Liver (tissue), 9 donors: ENCODE data around the gene TUBB6. TPM values are rescaled to one million over a fixed set of nuclear protein-coding genes. Genes with fewer than 3 reads are reported as not detected.

Experiments used
- DNase-seq: peaks from one replicate; pipeline ENCODE4 v3.0.0-alpha.2; 2017; ENCODE audit warnings: low spot score
- H3K27ac ChIP-seq, 2 donors: one replicate each; pipeline ENCODE4 v1.7.0; 2013; ENCODE audit warnings: inconsistent platforms in 2 of 2, low read length in 2 of 2, control low read depth in 1 of 2, low read depth in 1 of 2, mild to moderate bottlenecking in 1 of 2
- H3K27me3 ChIP-seq, 4 donors: one replicate each; pipeline versions ENCODE4 v1.6.1 to v1.7.0; 2013; ENCODE audit warnings: low read length in 3 of 4, inconsistent platforms in 1 of 4, mild to moderate bottlenecking in 1 of 4, moderate library complexity in 1 of 4; ENCODE audit not compliant: control insufficient read depth in 4 of 4, insufficient read depth in 4 of 4
- H3K36me3 ChIP-seq, 4 donors: one replicate each; pipeline versions ENCODE4 v1.6.1 to v1.7.0; 2013; ENCODE audit warnings: low read length in 3 of 4, mild to moderate bottlenecking in 3 of 4, low read depth in 1 of 4, moderate library complexity in 1 of 4; ENCODE audit not compliant: control insufficient read depth in 4 of 4, insufficient read depth in 3 of 4
- H3K4me1 ChIP-seq, 4 donors: one replicate each; pipeline versions ENCODE4 v1.6.1 to v1.7.0; 2013; ENCODE audit warnings: low read length in 3 of 4, mild to moderate bottlenecking in 3 of 4, moderate library complexity in 1 of 4; ENCODE audit not compliant: control insufficient read depth in 4 of 4, insufficient read depth in 4 of 4
- H3K4me3 ChIP-seq, 3 donors: one replicate each; pipeline versions ENCODE4 v1.6.1 to v1.7.0; 2013; ENCODE audit warnings: low read length in 3 of 3, control low read depth in 1 of 3, low read depth in 1 of 3, mild to moderate bottlenecking in 1 of 3
- H3K9ac ChIP-seq, 2 donors: one replicate each; pipeline ENCODE4 v1.7.0; 2013; ENCODE audit warnings: low read length in 2 of 2, mild to moderate bottlenecking in 2 of 2, moderate library complexity in 2 of 2, control low read depth in 1 of 2, low read depth in 1 of 2
- H3K9me3 ChIP-seq, 4 donors: one replicate each; pipeline versions ENCODE4 v1.6.1 to v1.7.0; 2013; ENCODE audit warnings: low read length in 3 of 4; ENCODE audit not compliant: control insufficient read depth in 4 of 4
- EGR1 ChIP-seq, 2 donors: IDR thresholded peaks; 2 replicates each; pipeline ENCODE4 v1.6.1; 2016 to 2018; ENCODE audit warnings: antibody characterized with exemption in 2 of 2, low read depth in 2 of 2
- FOXA2 ChIP-seq: IDR thresholded peaks from 2 replicates; pipeline ENCODE4 v1.6.1; 2016; ENCODE audit warnings: antibody characterized with exemption
- HNF4A ChIP-seq, 2 donors: conservative IDR thresholded peaks; 2 replicates each; pipeline ENCODE4 v1.6.1; 2016; ENCODE audit warnings: antibody characterized with exemption in 2 of 2, mild to moderate bottlenecking in 2 of 2
- HNF4G ChIP-seq: IDR thresholded peaks from 2 replicates; pipeline ENCODE4 v1.6.1; 2016; ENCODE audit warnings: antibody characterized with exemption
- JUND ChIP-seq, 2 donors: IDR thresholded peaks; 2 replicates each; pipeline ENCODE4 v1.6.1; 2016; ENCODE audit warnings: antibody characterized with exemption in 2 of 2
- NR2F2 ChIP-seq: IDR thresholded peaks from 2 replicates; pipeline ENCODE4 v1.6.1; 2016; ENCODE audit warnings: antibody characterized with exemption
- RAD21 ChIP-seq, 2 donors: IDR thresholded peaks; 2 replicates each; pipeline ENCODE4 v1.6.1; 2016; ENCODE audit warnings: antibody characterized with exemption in 2 of 2, mild to moderate bottlenecking in 2 of 2
- REST ChIP-seq: IDR thresholded peaks from 2 replicates; pipeline ENCODE4 v1.6.1; 2016; ENCODE audit warnings: antibody characterized with exemption, mild to moderate bottlenecking
- SP1 ChIP-seq: IDR thresholded peaks from 2 replicates; pipeline ENCODE4 v1.6.1; 2018; ENCODE audit warnings: antibody characterized with exemption, mild to moderate bottlenecking
- TAF1 ChIP-seq: conservative IDR thresholded peaks from 2 replicates; pipeline ENCODE4 v1.6.1; 2016; ENCODE audit warnings: antibody characterized with exemption, mild to moderate bottlenecking
- YY1 ChIP-seq: IDR thresholded peaks from 2 replicates; pipeline ENCODE4 v1.6.1; 2016; ENCODE audit warnings: antibody characterized with exemption, mild to moderate bottlenecking
- ZBTB33 ChIP-seq: IDR thresholded peaks from 2 replicates; pipeline ENCODE4 v1.6.1; 2016; ENCODE audit warnings: antibody characterized with exemption
- WGBS: extraction: QIAGEN DNeasy Blood & Tissue Kit; methylation state at CpG from one replicate; pipeline ENCODE4 v1.1.7; 2013; 5-methylcytosine and 5-hydroxymethylcytosine counted together
- polyA plus RNA-seq, 2 donors: library from polyadenylated mRNA; stranded (reverse) in 1 of 2; unstranded in 1 of 2; fragments of 200-250 nt in 1 of 2; fragments of >200 nt in 1 of 2; fragmentation: Nextera tagmentation in 1 of 2; extraction: Ambion mirVana in 1 of 2; gene quantifications; one replicate each; pipeline versions ENCODE4 v1.2.1 to v1.2.3, GENCODE V29; 2013 to 2015
- total RNA-seq, 2 donors: library from RNA; depleted of rRNA; stranded (reverse); fragments of >200 nt; gene quantifications; one replicate each; pipeline ENCODE4 v1.2.3, GENCODE V29; 2014
- TF ChIP-seq, protein P1 (sequence below): IDR thresholded peaks from 2 replicates; pipeline ENCODE4 v1.6.1; 2016; ENCODE audit warnings: antibody characterized with exemption
- TF ChIP-seq, protein P2 (sequence below): IDR thresholded peaks from 2 replicates; pipeline ENCODE4 v1.6.1; 2016; ENCODE audit warnings: antibody characterized with exemption
- donor health status: healthy.
- donor health status: healthy.
- donor health status: healthy.
- donor health status: healthy.
- donor health status: healthy.

Gene TUBB6
- total and polyA plus RNA-seq, 4 donors = 5.5 to 347 (median 17.5) TPM

GRCh38 chr18:12366784-12367183 lies 58.7 kb downstream of the TUBB6 start:
- Histone ChIP-seq H3K27me3 (no peaks in the 10 kb centered on the region), H3K4me3 (no peak overlapping the region), H3K9me3 (no peaks in the 10 kb centered on the region), H3K27ac (no peak overlapping the region), H3K4me1 (peaks cover 0 to under 1% (median 0%) of the 10 kb centered on the region in 4 donors), H3K9ac (no peak overlapping the region), H3K36me3 (peaks cover 6 to 54% (median 39%) of the 10 kb centered on the region in 4 donors)
- 87% methylated on average over 5 of the region's 5 CpGs for WGBS
- no peak for DNase-seq
- TF ChIP-seq SP1 = no peak
- no peak for TF ChIP-seq HNF4G
- no peak for TF ChIP-seq YY1
- TF ChIP-seq TAF1 = no peak
- no peak for TF ChIP-seq NR2F2
- TF ChIP-seq REST = no peak
- TF ChIP-seq, protein P1, sequence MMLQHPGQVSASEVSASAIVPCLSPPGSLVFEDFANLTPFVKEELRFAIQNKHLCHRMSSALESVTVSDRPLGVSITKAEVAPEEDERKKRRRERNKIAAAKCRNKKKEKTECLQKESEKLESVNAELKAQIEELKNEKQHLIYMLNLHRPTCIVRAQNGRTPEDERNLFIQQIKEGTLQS = no peak

DNA sequence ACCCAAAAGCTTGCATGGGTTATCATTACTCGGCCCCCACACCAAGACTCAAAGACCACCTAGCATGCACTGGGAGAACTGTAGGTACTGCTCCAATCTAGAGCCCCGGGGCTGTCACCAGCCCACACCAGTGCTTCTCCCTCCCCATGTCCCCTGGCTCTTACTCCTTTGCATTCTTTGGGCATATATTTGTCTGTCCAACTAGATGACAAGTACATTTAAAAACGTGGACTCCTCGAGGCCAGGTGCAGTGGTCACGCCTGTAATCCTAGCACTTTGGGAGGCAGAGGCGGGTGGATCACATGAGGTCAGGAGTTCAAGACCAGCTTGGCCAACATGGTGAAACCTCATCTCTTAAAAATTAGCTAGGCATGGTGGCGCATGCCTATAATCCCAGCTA lies 61.2 kb downstream of the TUBB6 start:
- no peak overlapping the region for H3K9ac ChIP-seq
- no peak overlapping the region for H3K4me3 ChIP-seq
- peaks cover 0 to 10% (median 7%) of the 10 kb centered on the region in 4 donors for H3K4me1 ChIP-seq
- no peak for DNase-seq
- TF ChIP-seq SP1 (no peak), HNF4G (no peak), RAD21 (IDR thresholded peaks at IDR 0.05) (no peak), JUND (IDR thresholded peaks at IDR 0.05) (no peak), HNF4A (conservative IDR thresholded peaks at IDR 0.05) (no peak)
- no peak overlapping the region for H3K27ac ChIP-seq
- WGBS = 91% methylated on average over 7 of the region's 7 CpGs
- H3K9me3 ChIP-seq = no peaks in the 10 kb centered on the region
- H3K36me3 ChIP-seq = peaks cover 6 to 36% (median 26%) of the 10 kb centered on the region in 4 donors
- H3K27me3 ChIP-seq = no peaks in the 10 kb centered on the region

DNA sequence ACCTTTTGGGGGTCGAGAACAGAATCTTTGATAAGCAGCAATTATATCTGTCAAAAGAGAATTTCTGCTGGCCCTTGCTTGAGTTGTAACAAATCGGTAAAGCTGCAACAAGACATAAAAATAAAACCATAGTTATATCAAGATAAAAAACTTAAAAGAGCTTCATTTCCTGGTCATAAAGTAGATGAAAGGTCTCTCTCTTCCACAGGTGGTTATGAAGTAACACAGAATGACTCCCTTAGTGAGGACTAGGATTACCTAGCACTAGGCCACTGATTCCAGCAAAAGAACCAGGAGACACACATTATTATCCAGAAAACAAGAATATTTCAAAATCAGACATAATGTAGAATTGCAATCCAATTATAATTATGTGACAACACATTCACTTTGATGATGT lies 63.5 kb downstream of the TUBB6 start:
- H3K9me3 ChIP-seq = no peaks in the 10 kb centered on the region
- DNase-seq = no peak
- H3K27me3 ChIP-seq = no peaks in the 10 kb centered on the region
- no peak overlapping the region for H3K4me3 ChIP-seq
- peaks cover 6 to 16% (median 14%) of the 10 kb centered on the region in 4 donors for H3K36me3 ChIP-seq
- no peak overlapping the region for H3K27ac ChIP-seq
- H3K4me1 ChIP-seq = peaks cover 2 to 21% (median 14%) of the 10 kb centered on the region in 4 donors
- TF ChIP-seq, protein P2, sequence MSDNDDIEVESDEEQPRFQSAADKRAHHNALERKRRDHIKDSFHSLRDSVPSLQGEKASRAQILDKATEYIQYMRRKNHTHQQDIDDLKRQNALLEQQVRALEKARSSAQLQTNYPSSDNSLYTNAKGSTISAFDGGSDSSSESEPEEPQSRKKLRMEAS = no peak
- no peak for TF ChIP-seq NR2F2
- TF ChIP-seq ZBTB33 = no peak
- no peak for TF ChIP-seq JUND (IDR thresholded peaks at IDR 0.05)
- no peak for TF ChIP-seq EGR1 (IDR thresholded peaks at IDR 0.05; ENCODE audit: low read depth in 2 of 2)
- TF ChIP-seq REST = no peak
- no peak for TF ChIP-seq FOXA2
- no peak for TF ChIP-seq TAF1
- 86% methylated on average over 2 of the region's 2 CpGs for WGBS
- H3K9ac ChIP-seq = no peak overlapping the region
